ENCODE measurements around the gene FAAP20.

Gene FAAP20

DNA sequence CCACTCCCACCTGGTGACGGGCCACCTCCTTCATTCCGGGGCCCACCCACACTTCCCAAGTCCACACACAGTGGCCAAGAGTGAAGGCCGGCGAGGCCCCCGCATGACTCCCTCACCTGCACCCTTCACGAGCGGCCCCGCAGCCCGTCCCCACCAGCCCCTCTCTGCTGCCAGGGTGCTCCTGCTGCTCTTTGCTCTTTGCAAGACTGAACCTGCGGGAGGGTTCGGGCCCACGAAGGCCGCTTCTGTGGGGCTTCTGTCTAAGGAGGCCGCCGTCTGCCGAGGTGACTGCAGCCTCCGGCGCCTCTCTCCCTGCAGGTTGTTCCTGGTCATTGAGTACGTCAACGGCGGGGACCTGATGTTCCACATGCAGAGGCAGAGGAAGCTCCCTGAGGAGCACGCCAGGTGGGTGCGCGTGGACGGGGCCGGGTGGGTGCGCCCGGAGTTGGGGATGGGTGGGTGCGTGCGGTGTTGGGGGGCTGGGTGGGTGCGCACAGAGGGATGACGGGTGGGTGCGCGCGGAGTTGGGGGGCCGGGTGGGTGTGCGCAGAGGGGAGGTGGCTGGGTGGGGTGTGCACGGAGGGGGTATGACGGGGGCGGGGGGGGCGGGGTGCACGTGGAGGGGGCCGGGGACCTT lies 25.3 kb downstream of the FAAP20 start:
- Histone ChIP-seq H3K4me3 (ENCODE audit: low read length) (no peak overlapping the region), H3K27me3 (ENCODE audit: insufficient read depth, low read length) (no peaks in the 10 kb centered on the region), H3K9me3 (ENCODE audit: low read length) (peaks cover 5% of the 10 kb centered on the region), H3K36me3 (ENCODE audit: insufficient read depth, low read length) (no peaks in the 10 kb centered on the region), H2AFZ (ENCODE audit: low read depth, low read length) (no peak overlapping the region), H3K4me1 (ENCODE audit: insufficient read depth, low read length) (no peaks in the 10 kb centered on the region)

GRCh38 chr1:2168535-2168934 lies 26.0 kb downstream of the FAAP20 start:
- Histone ChIP-seq H3K27me3 (ENCODE audit: insufficient read depth, low read length) (no peaks in the 10 kb centered on the region), H3K4me3 (ENCODE audit: low read length) (no peak overlapping the region), H3K4me1 (ENCODE audit: insufficient read depth, low read length) (no peaks in the 10 kb centered on the region), H2AFZ (ENCODE audit: low read depth, low read length) (no peak overlapping the region), H3K9me3 (ENCODE audit: low read length) (peaks cover 5% of the 10 kb centered on the region), H3K36me3 (ENCODE audit: insufficient read depth, low read length) (no peaks in the 10 kb centered on the region)

DNA sequence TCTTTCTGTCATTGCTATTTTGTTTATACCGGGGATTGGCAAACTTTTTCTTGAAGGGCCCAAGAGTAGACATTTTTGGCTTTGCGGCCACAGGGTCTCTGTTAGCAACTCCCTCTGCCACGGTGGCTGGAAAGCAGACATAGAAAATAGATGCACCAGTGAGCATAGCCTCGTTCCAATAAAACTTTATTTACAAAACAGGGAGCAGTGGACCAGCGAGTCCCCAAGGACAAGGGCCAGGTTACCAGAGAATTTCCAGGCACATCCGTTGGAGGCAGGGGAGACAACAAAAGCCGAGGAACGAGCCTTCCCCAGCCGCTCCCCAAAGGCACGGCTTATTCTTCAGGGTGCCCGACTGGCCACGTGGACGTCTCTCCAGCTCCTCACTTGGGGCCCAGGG lies 26.5 kb downstream of the FAAP20 start:
- no peaks in the 10 kb centered on the region for H3K27me3 ChIP-seq (ENCODE audit: insufficient read depth, low read length)
- no peaks in the 10 kb centered on the region for H3K36me3 ChIP-seq (ENCODE audit: insufficient read depth, low read length)
- H3K4me1 ChIP-seq (ENCODE audit: insufficient read depth, low read length) = no peaks in the 10 kb centered on the region
- H3K9me3 ChIP-seq (ENCODE audit: low read length) = peaks cover 6% of the 10 kb centered on the region
- H2AFZ ChIP-seq (ENCODE audit: low read depth, low read length) = no peak overlapping the region
- no peak overlapping the region for H3K4me3 ChIP-seq (ENCODE audit: low read length)

GRCh38 chr1:2166695-2167094 lies 27.9 kb downstream of the FAAP20 start:
- H3K36me3 ChIP-seq (ENCODE audit: insufficient read depth, low read length) = no peaks in the 10 kb centered on the region
- no peaks in the 10 kb centered on the region for H3K27me3 ChIP-seq (ENCODE audit: insufficient read depth, low read length)
- no peak overlapping the region for H2AFZ ChIP-seq (ENCODE audit: low read depth, low read length)
- no peaks in the 10 kb centered on the region for H3K4me1 ChIP-seq (ENCODE audit: insufficient read depth, low read length)
- peaks cover 9% of the 10 kb centered on the region for H3K9me3 ChIP-seq (ENCODE audit: low read length)
- H3K4me3 ChIP-seq (ENCODE audit: low read length) = no peak overlapping the region

DNA sequence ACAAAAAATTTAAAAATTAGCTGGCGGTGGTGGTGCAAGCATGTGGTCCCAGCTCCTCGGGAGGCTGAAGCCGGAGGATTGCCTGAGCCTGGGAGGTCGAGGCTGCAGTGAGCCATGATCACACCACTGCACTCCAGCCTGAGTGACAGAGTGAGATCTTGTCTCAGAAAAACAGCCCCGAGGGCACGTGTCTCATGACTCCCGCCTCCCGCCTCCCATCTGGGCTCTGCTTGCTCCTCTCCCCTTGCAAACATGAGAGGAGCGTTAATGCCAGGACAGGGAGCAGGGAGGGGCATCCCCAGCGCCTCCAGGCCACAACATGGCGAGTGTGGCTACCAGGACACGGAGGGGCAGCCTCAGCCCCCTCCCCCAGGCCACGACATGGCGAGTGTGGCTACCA lies 28.3 kb downstream of the FAAP20 start:
- H3K4me3 ChIP-seq (ENCODE audit: low read length) = no peak overlapping the region
- no peaks in the 10 kb centered on the region for H3K36me3 ChIP-seq (ENCODE audit: insufficient read depth, low read length)
- H3K9me3 ChIP-seq (ENCODE audit: low read length) = peaks cover 14% of the 10 kb centered on the region
- no peak overlapping the region for H2AFZ ChIP-seq (ENCODE audit: low read depth, low read length)
- H3K4me1 ChIP-seq (ENCODE audit: insufficient read depth, low read length) = no peaks in the 10 kb centered on the region
- H3K27me3 ChIP-seq (ENCODE audit: insufficient read depth, low read length) = no peaks in the 10 kb centered on the region

- H3K4me3 ChIP-seq (ENCODE audit: low read length) = no peak overlapping the region
- H3K27me3 ChIP-seq (ENCODE audit: insufficient read depth, low read length) = no peaks in the 10 kb centered on the region
- H2AFZ ChIP-seq (ENCODE audit: low read depth, low read length) = no peak overlapping the region
- peaks cover 15% of the 10 kb centered on the region for H3K9me3 ChIP-seq (ENCODE audit: low read length)
- H3K36me3 ChIP-seq (ENCODE audit: insufficient read depth, low read length) = no peaks in the 10 kb centered on the region
- H3K4me1 ChIP-seq (ENCODE audit: insufficient read depth, low read length) = no peaks in the 10 kb centered on the region
Measured at GRCh38 chr1:2165646-2166045, 28.9 kb downstream of the FAAP20 start.

DNA sequence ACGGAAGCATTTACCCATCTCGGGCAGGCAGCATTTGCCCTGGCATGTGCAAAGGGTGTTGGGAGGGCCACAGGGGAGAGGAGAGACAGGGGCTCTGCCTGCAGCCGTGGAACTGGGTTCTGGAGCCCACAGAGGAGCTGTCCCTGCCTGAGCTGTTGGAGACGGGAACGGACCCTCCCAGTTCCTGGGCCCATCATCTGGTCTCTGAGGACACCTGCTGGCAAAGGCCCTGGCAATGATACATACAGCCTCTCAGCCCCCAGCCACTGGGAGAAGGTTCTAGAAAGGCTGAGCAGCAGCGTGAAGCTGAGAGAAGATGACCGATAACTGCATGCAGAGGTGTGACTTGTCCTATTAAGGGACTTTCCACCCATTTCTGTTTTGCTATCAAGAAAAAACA lies 31.4 kb downstream of the FAAP20 start:
- Histone ChIP-seq H2AFZ (ENCODE audit: low read depth, low read length) (no peak overlapping the region), H3K9me3 (ENCODE audit: low read length) (peaks cover 15% of the 10 kb centered on the region), H3K27me3 (ENCODE audit: insufficient read depth, low read length) (no peaks in the 10 kb centered on the region), H3K4me1 (ENCODE audit: insufficient read depth, low read length) (no peaks in the 10 kb centered on the region), H3K36me3 (ENCODE audit: insufficient read depth, low read length) (no peaks in the 10 kb centered on the region), H3K4me3 (ENCODE audit: low read length) (no peak overlapping the region)

- Histone ChIP-seq H2AFZ (ENCODE audit: low read depth, low read length) (no peak overlapping the region), H3K4me1 (ENCODE audit: insufficient read depth, low read length) (no peaks in the 10 kb centered on the region), H3K36me3 (ENCODE audit: insufficient read depth, low read length) (no peaks in the 10 kb centered on the region), H3K27me3 (ENCODE audit: insufficient read depth, low read length) (no peaks in the 10 kb centered on the region), H3K9me3 (ENCODE audit: low read length) (peaks cover 15% of the 10 kb centered on the region), H3K4me3 (ENCODE audit: low read length) (no peak overlapping the region)
Measured at GRCh38 chr1:2160451-2161300, 33.9 kb downstream of the FAAP20 start.

DNA sequence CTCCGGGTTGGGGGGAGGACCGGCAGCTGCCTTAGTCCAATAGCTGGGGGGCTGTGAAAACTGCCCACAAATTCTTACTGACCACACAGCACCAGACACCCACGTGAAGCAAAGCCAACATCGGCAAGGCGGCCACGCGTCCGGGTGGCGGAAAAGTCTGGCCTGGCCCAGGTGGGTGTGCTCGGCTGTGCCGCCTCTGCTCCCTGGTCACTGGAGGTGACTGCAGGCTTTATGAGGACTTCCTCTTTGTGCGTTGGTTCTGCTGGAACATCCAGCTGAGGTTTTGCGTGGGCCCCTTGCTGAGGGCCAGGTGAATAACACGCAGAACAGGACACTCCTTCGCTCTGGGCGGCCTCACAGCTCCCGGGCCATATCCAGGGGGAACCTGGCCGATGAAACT lies 35.4 kb downstream of the FAAP20 start:
- H3K4me1 ChIP-seq (ENCODE audit: insufficient read depth, low read length) = no peaks in the 10 kb centered on the region
- H2AFZ ChIP-seq (ENCODE audit: low read depth, low read length) = no peak overlapping the region
- H3K9me3 ChIP-seq (ENCODE audit: low read length) = peaks cover 15% of the 10 kb centered on the region
- H3K27me3 ChIP-seq (ENCODE audit: insufficient read depth, low read length) = no peaks in the 10 kb centered on the region
- H3K4me3 ChIP-seq (ENCODE audit: low read length) = no peak overlapping the region
- no peaks in the 10 kb centered on the region for H3K36me3 ChIP-seq (ENCODE audit: insufficient read depth, low read length)

DNA sequence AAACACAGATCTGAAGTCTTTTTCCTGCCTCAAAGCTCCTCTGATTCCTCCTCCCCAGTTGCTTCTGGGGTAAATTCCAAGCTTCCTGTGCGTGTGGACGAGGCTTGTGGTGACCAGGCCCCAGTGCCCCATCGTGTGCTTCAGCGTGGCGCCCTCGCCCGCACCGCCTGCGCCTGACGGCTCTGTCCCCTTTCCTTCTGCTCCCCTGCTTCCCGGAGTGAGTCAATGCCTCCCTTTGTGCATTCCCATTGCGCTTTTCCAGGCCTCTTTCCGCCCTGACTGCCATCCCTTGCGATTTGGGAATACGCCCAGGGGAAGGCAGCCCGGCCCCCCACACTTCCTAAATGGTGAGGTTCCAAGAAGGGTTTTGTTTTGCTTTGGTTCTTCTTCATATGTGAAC lies 36.3 kb downstream of the FAAP20 start:
- Histone ChIP-seq H3K27me3 (ENCODE audit: insufficient read depth, low read length) (no peaks in the 10 kb centered on the region), H3K36me3 (ENCODE audit: insufficient read depth, low read length) (no peaks in the 10 kb centered on the region), H3K4me3 (ENCODE audit: low read length) (no peak overlapping the region), H3K9me3 (ENCODE audit: low read length) (peaks cover 15% of the 10 kb centered on the region), H3K4me1 (ENCODE audit: insufficient read depth, low read length) (no peaks in the 10 kb centered on the region), H2AFZ (ENCODE audit: low read depth, low read length) (no peak overlapping the region)

- H3K4me3 ChIP-seq (ENCODE audit: low read length) = no peak overlapping the region
- H2AFZ ChIP-seq (ENCODE audit: low read depth, low read length) = no peak overlapping the region
- H3K36me3 ChIP-seq (ENCODE audit: insufficient read depth, low read length) = no peaks in the 10 kb centered on the region
- no peaks in the 10 kb centered on the region for H3K27me3 ChIP-seq (ENCODE audit: insufficient read depth, low read length)
- H3K9me3 ChIP-seq (ENCODE audit: low read length) = peaks cover 11% of the 10 kb centered on the region
- H3K4me1 ChIP-seq (ENCODE audit: insufficient read depth, low read length) = no peaks in the 10 kb centered on the region
Measured at GRCh38 chr1:2157856-2158255, 36.7 kb downstream of the FAAP20 start.

- no peaks in the 10 kb centered on the region for H3K4me1 ChIP-seq (ENCODE audit: insufficient read depth, low read length)
- no peak overlapping the region for H2AFZ ChIP-seq (ENCODE audit: low read depth, low read length)
- H3K36me3 ChIP-seq (ENCODE audit: insufficient read depth, low read length) = no peaks in the 10 kb centered on the region
- H3K27me3 ChIP-seq (ENCODE audit: insufficient read depth, low read length) = no peaks in the 10 kb centered on the region
- no peak overlapping the region for H3K4me3 ChIP-seq (ENCODE audit: low read length)
- H3K9me3 ChIP-seq (ENCODE audit: low read length) = peaks cover 11% of the 10 kb centered on the region
Measured at GRCh38 chr1:2156866-2157265, 37.7 kb downstream of the FAAP20 start.

DNA sequence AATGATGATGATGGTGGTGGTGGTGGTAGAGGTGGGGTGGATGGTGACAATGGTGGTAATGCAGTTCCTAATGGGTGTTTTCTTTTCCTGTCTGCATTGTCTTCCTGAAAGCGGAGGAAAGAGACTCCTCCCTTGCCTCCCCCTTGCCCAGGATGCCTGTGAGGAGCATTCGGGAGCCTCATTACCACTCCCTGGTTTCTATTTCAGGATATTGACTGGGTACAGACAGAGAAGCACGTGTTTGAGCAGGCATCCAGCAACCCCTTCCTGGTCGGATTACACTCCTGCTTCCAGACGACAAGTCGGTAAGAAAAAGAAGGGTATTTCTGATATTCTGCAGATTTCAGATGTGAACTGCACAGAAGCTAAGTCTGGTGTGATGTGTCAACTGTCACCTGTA lies 38.8 kb downstream of the FAAP20 start:
- H3K4me1 ChIP-seq (ENCODE audit: insufficient read depth, low read length) = no peaks in the 10 kb centered on the region
- no peaks in the 10 kb centered on the region for H3K27me3 ChIP-seq (ENCODE audit: insufficient read depth, low read length)
- H2AFZ ChIP-seq (ENCODE audit: low read depth, low read length) = no peak overlapping the region
- peaks cover 5% of the 10 kb centered on the region for H3K9me3 ChIP-seq (ENCODE audit: low read length)
- H3K4me3 ChIP-seq (ENCODE audit: low read length) = no peak overlapping the region
- H3K36me3 ChIP-seq (ENCODE audit: insufficient read depth, low read length) = no peaks in the 10 kb centered on the region

Measured in neuron (in vitro differentiated cells).